GM12865 (cell line): ENCODE data around the gene UNC13B.
"Not testable (repeated sequence)": the region's sequence is repeated elsewhere in the genome, so short reads cannot be mapped to it uniquely, and the experiment has no call there.

Experiments
- DNase-seq: peaks from one replicate; pipeline ENCODE4 v3.0.0; 2010; ENCODE audit warnings: low read depth
- H3K4me3 ChIP-seq: 2 replicates; pipeline ENCODE4 v1.5.1; 2011; ENCODE audit warnings: mild to moderate bottlenecking, low read depth, low read length, control low read depth
- CTCF ChIP-seq: IDR thresholded peaks from 2 replicates; pipeline ENCODE4 v1.5.1; 2011; ENCODE audit warnings: low read length, control low read depth, low read depth, inconsistent platforms; ENCODE audit not compliant: insufficient read depth; ENCODE audit errors: missing control alignments

UNC13B gene

DNA sequence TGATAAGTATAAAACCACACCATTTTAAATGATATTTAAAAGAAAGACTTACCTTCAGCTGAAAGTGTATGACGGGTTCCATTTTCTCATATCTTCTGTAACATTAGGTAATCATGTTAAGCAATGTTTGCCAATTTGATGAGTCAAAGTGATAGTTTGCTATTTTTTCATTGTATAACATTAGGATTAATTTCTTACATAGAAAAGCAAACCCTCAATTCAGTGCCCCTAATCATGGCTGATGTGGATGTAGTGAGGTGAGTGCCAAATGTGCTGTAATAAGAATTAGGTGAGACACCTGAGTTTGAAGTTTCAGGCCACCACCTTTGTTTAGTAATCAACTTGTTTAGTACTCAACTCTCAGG is 68.0 kb downstream of the UNC13B start:
- DNase-seq: no peak
- TF ChIP-seq CTCF: no peak

GRCh38 chr9:35232867-35233544 is 71.2 kb downstream of the UNC13B start:
- no peak for TF ChIP-seq CTCF
- no peak for DNase-seq
- H3K4me3 ChIP-seq: no peak overlapping the region

More for the DNA sequence above, 68.0 kb downstream of the UNC13B start:
- H3K4me3 ChIP-seq: no peak overlapping the region

- no peak for TF ChIP-seq CTCF
- DNase-seq: no peak
- H3K4me3 ChIP-seq: no peak overlapping the region
These were observed 74.9 kb downstream of the UNC13B start for GRCh38 chr9:35236692-35237091.

GRCh38 chr9:35237311-35237710 is 75.5 kb downstream of the UNC13B start:
- DNase-seq: no peak
- no peak for TF ChIP-seq CTCF
- no peak overlapping the region for H3K4me3 ChIP-seq

- not testable (repeated sequence) for H3K4me3 ChIP-seq, DNase-seq
These were observed 84.1 kb downstream of the UNC13B start for GRCh38 chr9:35245945-35246344.

DNA sequence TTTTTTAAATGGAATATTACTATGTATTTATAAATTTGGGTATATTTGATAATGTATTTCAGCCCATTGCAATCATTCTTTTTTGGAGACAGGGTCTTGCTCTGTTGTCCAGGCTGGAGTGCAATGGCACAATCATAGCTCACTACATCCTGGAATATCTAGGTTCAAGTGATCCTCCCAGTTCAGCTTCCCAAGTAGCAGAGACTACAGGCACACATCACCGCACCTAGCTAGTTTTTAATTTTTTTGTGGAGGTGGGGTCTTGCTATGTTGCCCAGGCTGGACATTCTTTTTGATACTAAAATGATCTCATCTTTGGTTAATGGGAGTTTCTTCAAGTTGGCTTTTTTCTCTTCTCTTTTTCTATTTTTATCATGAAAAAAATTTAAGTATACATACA is 91.3 kb downstream of the UNC13B start:
- no peak for DNase-seq
- H3K4me3 ChIP-seq: no peak overlapping the region
- no peak for TF ChIP-seq CTCF

DNA sequence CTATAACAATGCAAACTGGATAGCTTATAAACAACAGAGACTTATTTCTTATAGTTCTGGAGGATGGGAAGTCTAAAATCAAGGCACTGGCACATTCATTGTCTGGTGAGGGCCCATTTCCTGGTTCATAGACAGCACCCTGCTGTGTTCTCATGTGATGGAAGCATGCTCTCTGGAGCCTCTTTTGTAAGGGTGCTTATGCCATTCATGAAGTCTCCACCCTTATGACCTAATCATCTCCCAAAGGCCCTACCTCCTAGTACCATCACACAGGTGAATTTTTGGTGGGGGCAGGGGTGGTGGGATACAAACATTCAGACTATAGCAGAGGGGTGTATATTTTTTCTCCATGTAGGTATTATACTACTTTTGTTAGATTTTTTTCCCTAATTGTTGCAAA is 92.4 kb downstream of the UNC13B start:
- no peak for DNase-seq
- no peak for TF ChIP-seq CTCF
- no peak overlapping the region for H3K4me3 ChIP-seq
